ENCODE measurements around the gene PTPRJ. TPM values are rescaled to one million over a fixed set of nuclear protein-coding genes. Genes with fewer than 3 reads are reported as not detected.

Gene PTPRJ
- total RNA-seq, 2 experiments from 2014 or later: 8.2 to 10.7 TPM

DNA sequence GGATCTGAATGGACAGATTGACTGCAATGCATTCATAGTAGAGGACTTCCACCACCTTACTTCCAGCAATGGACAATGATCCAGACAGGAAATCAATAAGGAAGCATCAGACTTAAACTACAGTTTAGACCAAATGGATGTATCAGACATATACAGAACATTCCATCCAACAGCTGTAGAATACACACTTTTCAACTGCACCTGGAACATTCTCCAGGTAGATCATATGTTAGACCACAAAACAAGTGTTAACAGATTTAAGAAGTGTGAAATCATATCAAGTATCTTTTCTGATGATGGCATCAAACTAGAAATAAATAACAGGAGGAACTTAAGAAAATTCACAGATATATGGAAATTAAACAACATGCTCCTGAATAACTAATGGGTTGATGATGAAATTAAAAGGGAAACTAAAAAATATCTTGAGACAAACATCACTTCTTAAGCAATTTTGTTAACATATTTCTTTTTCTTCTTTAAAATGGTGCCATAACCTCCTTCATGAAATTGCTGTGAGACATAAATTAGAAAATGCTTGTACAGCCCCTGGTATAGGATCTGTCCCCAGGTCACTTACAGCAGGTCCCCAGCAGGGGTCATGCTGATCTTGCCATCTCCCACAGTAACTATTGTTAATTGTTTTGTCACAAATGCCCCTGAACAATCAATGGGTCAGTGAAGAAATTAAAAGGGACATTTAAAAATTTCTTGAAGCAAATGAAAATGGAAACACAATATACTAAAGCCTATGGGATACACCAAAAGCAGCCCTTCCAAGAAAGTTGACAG is 136.3 kb downstream of the PTPRJ start:
- H3K27ac Mint-ChIP-seq: no peak overlapping the region
- intact Hi-C loops (cut with micrococcal nuclease): no loop called here
- H3K4me3 Mint-ChIP-seq: no peak overlapping the region
- H3K4me1 Mint-ChIP-seq (ENCODE audit: low read depth): no peaks in the 10 kb centered on the region
- H3K36me3 Mint-ChIP-seq (ENCODE audit: low read depth): peaks cover 19% of the 10 kb centered on the region
- peak; percentile 27 for DNase-seq
- H3K9me3 Mint-ChIP-seq: peaks cover 13% of the 10 kb centered on the region
- no peaks in the 10 kb centered on the region for H3K27me3 Mint-ChIP-seq (ENCODE audit: low read depth)
- CTCF ChIA-PET: interaction anchor here (0.6 to 1.2 kb wide), 2 partner anchors 182 to 186 kb away, joined by 3 to 5 read pairs; no protein-coding TSS in a partner anchor

- DNase-seq: no peak
- intact Hi-C loops (cut with micrococcal nuclease): no loop called here
- no peaks in the 10 kb centered on the region for H3K9me3 Mint-ChIP-seq
- H3K36me3 Mint-ChIP-seq (ENCODE audit: low read depth): peaks cover 10% of the 10 kb centered on the region
- H3K27me3 Mint-ChIP-seq (ENCODE audit: low read depth): no peaks in the 10 kb centered on the region
- CTCF ChIA-PET: interaction anchor here (1.0 kb wide), 1 partner anchor 10 kb away, joined by 3 read pairs; no protein-coding TSS in a partner anchor
- H3K4me3 Mint-ChIP-seq: no peak overlapping the region
- H3K27ac Mint-ChIP-seq: no peak overlapping the region
- H3K4me1 Mint-ChIP-seq (ENCODE audit: low read depth): no peaks in the 10 kb centered on the region
Observed at GRCh38 chr11:48122246-48122645, 141.9 kb downstream of the PTPRJ start.

DNA sequence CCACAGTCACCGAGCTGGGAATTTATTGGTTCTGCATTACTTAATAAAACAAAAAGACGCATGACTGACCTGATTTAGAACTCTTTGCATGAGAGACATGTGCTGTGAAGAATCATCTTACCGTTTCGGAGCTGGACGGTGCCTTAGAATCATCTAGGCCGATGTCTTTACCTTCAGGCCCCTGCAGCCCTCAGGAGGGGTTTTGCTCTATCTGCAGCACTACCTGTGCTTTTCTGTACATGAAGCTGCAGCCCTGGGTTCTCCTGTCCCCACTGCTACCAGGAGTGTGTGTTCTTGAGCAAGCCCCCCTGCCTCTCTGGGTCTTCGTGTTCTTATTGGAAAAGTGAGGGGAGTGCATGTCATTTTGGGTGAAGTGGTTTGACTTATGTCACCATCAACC is 142.3 kb downstream of the PTPRJ start:
- CTCF ChIA-PET: no interaction called here
- Mint-ChIP-seq H3K27me3 (ENCODE audit: low read depth) (no peaks in the 10 kb centered on the region), H3K36me3 (ENCODE audit: low read depth) (peaks cover 10% of the 10 kb centered on the region), H3K4me3 (no peak overlapping the region), H3K9me3 (no peaks in the 10 kb centered on the region), H3K27ac (no peak overlapping the region), H3K4me1 (ENCODE audit: low read depth) (no peaks in the 10 kb centered on the region)
- intact Hi-C loops (cut with micrococcal nuclease): no loop called here
- DNase-seq: no peak

GRCh38 chr11:48123254-48123875 is 143.0 kb downstream of the PTPRJ start:
- DNase-seq: no peak
- Mint-ChIP-seq H3K4me3 (no peak overlapping the region), H3K27me3 (ENCODE audit: low read depth) (no peaks in the 10 kb centered on the region), H3K4me1 (ENCODE audit: low read depth) (no peaks in the 10 kb centered on the region), H3K36me3 (ENCODE audit: low read depth) (peaks cover 8% of the 10 kb centered on the region), H3K27ac (no peak overlapping the region), H3K9me3 (no peaks in the 10 kb centered on the region)
- intact Hi-C loops (cut with micrococcal nuclease): no loop called here
- CTCF ChIA-PET: interaction anchor here (1.2 kb wide), 1 partner anchor 189 kb away, joined by 4 read pairs; no protein-coding TSS in a partner anchor

DNA sequence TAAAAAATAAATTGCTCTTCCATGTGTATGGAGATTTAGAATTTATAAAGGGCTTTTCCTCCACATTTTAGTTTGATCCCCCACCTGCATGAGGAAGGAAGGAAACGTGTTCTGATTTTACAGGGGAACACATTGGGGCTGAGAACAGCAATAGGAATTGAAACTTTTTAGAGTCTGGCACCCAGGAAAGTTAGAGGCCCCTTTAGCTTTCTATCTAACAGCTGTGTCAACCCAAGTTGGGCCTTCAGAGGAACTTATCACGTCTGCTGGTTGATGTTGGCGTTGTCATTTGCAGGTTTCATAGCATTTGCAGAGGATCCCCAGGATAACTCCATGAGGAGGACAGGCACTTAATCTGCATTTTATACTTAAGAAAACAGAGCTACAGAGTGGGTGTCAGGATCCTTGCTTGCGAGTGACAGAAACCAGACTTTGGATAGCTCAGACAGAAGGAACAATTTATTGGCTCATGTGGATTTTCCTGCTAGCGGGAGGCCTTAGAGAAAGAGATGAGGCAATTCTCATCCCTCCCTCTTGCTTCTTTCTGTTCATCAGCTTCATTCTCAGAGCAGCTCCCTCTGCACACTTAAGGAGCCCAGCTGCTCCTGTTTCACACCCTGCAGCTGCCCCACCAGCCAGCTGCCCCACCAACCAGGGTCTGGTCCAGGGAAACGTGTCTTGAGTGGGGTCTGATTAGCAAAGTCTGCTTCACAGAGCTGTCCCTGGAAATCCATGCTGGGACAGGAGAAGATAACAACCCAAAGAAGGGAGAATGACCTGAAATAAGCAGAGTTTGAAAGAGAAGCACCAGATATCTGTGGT is 143.8 kb downstream of the PTPRJ start:
- no peak for DNase-seq
- H3K27me3 Mint-ChIP-seq (ENCODE audit: low read depth): no peaks in the 10 kb centered on the region
- H3K4me1 Mint-ChIP-seq (ENCODE audit: low read depth): no peaks in the 10 kb centered on the region
- H3K36me3 Mint-ChIP-seq (ENCODE audit: low read depth): peaks cover 7% of the 10 kb centered on the region
- H3K9me3 Mint-ChIP-seq: no peaks in the 10 kb centered on the region
- H3K27ac Mint-ChIP-seq: no peak overlapping the region
- H3K4me3 Mint-ChIP-seq: no peak overlapping the region
- CTCF ChIA-PET: interaction anchor here (1.2 kb wide), 1 partner anchor 189 kb away, joined by 4 read pairs; no protein-coding TSS in a partner anchor
- intact Hi-C loops (cut with micrococcal nuclease): no loop called here

GRCh38 chr11:48124880-48125279 is 144.5 kb downstream of the PTPRJ start:
- Mint-ChIP-seq H3K9me3 (no peaks in the 10 kb centered on the region), H3K4me3 (no peak overlapping the region), H3K36me3 (ENCODE audit: low read depth) (peaks cover 7% of the 10 kb centered on the region), H3K4me1 (ENCODE audit: low read depth) (no peaks in the 10 kb centered on the region), H3K27me3 (ENCODE audit: low read depth) (no peaks in the 10 kb centered on the region), H3K27ac (no peak overlapping the region)
- intact Hi-C loops (cut with micrococcal nuclease): no loop called here
- DNase-seq: no peak
- CTCF ChIA-PET: interaction anchor here (1.2 kb wide), 1 partner anchor 190 kb away, joined by 4 read pairs; no protein-coding TSS in a partner anchor

- DNase-seq: no peak
- Mint-ChIP-seq H3K9me3 (no peaks in the 10 kb centered on the region), H3K4me3 (no peak overlapping the region), H3K27me3 (ENCODE audit: low read depth) (no peaks in the 10 kb centered on the region), H3K36me3 (ENCODE audit: low read depth) (peaks cover 7% of the 10 kb centered on the region), H3K27ac (no peak overlapping the region), H3K4me1 (ENCODE audit: low read depth) (no peaks in the 10 kb centered on the region)
- CTCF ChIA-PET: no interaction called here
- intact Hi-C loops (cut with micrococcal nuclease): no loop called here
Observed at GRCh38 chr11:48125866-48126265, 145.5 kb downstream of the PTPRJ start.

- no peaks in the 10 kb centered on the region for H3K4me1 Mint-ChIP-seq (ENCODE audit: low read depth)
- no peak for DNase-seq
- peaks cover 7% of the 10 kb centered on the region for H3K36me3 Mint-ChIP-seq (ENCODE audit: low read depth)
- no peak overlapping the region for H3K27ac Mint-ChIP-seq
- H3K27me3 Mint-ChIP-seq (ENCODE audit: low read depth): no peaks in the 10 kb centered on the region
- no peak overlapping the region for H3K4me3 Mint-ChIP-seq
- intact Hi-C loops (cut with micrococcal nuclease): no loop called here
- no peaks in the 10 kb centered on the region for H3K9me3 Mint-ChIP-seq
- CTCF ChIA-PET: no interaction called here
Observed at GRCh38 chr11:48127521-48128183, 147.3 kb downstream of the PTPRJ start.

DNA sequence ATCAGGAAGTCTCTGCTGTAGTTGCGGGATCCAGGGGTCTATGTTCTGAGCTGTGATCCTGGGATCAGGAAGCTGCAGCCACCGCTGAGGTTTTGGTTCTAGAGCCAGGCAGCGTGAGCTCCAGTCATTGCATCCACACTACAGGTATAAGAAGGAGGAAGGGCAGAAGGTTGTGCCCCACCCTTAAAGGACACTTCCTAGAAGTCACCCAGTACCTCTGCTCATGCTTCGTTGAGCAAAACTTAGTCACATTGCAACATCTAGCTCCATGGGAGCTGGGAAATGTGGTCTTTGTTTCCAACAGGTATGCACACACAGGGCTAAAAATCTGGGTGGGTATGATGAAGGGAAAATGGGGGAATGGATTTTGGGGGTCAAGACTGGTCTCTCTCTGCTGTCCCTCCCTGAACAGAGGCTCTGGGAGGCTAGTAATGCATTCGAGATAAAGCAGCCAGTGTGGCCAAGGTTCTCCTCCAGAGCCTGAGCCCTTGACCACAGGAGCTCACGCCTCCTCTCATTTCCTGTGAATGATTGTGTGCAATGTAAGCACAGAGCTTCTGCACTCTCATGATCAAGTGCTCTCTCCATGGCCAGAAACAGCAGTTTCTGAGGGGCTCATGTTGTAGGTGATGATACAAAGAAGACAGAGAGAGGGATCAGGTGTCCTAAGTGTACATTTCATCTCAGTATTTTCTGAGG is 149.5 kb downstream of the PTPRJ start:
- no peak overlapping the region for H3K27ac Mint-ChIP-seq
- no peaks in the 10 kb centered on the region for H3K27me3 Mint-ChIP-seq (ENCODE audit: low read depth)
- no peaks in the 10 kb centered on the region for H3K9me3 Mint-ChIP-seq
- H3K36me3 Mint-ChIP-seq (ENCODE audit: low read depth): peaks cover 4% of the 10 kb centered on the region
- H3K4me1 Mint-ChIP-seq (ENCODE audit: low read depth): no peaks in the 10 kb centered on the region
- CTCF ChIA-PET: no interaction called here
- DNase-seq: no peak
- no peak overlapping the region for H3K4me3 Mint-ChIP-seq
- intact Hi-C loops (cut with micrococcal nuclease): no loop called here

DNA sequence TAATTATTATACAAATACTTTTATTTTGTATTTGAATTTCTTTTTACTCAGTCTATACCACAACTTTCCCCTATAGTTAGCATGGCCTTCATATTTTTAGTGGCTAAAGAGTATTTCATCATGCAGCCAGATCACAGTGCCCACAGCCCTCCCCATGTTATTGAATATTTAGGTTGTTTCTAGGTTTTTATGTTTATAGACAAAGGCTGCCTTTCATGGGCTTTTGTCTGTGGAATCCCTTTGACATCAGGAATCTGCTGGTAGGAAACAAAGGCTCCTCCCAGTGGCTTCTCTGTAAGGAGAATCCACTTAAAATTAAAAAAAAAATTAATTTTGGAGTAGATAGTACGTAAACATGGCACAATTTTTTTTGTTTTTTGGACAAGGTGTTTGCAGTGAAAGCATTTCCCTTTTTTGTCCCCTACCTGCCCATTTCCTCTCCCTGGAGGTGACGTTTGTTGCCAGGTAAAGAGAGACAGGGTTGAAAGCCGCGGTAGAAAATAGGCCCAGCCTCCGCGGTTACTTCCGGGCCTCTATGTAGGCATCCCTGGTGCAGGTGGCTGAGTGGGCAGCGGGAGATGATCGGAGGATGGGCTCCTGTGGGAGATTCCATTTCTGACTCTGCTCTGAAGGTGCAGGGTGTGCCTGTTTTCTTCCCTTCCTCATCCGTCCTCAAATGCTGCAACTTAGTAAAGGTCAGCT is 154.0 kb downstream of the PTPRJ start:
- CTCF ChIA-PET: interaction anchor here (0.7 kb wide), 1 partner anchor 156 kb away, joined by 5 read pairs; no protein-coding TSS in a partner anchor
- intact Hi-C loops (cut with micrococcal nuclease): no loop called here
- no peak overlapping the region for H3K4me3 Mint-ChIP-seq
- no peak for DNase-seq
- H3K27me3 Mint-ChIP-seq (ENCODE audit: low read depth): no peaks in the 10 kb centered on the region
- peaks cover 6% of the 10 kb centered on the region for H3K36me3 Mint-ChIP-seq (ENCODE audit: low read depth)
- H3K9me3 Mint-ChIP-seq: no peaks in the 10 kb centered on the region
- H3K27ac Mint-ChIP-seq: no peak overlapping the region
- no peaks in the 10 kb centered on the region for H3K4me1 Mint-ChIP-seq (ENCODE audit: low read depth)

- intact Hi-C loops (cut with micrococcal nuclease): no loop called here
- DNase-seq: no peak
- no peaks in the 10 kb centered on the region for H3K27me3 Mint-ChIP-seq (ENCODE audit: low read depth)
- no peaks in the 10 kb centered on the region for H3K9me3 Mint-ChIP-seq
- H3K4me3 Mint-ChIP-seq: no peak overlapping the region
- CTCF ChIA-PET: interaction anchor here (0.9 kb wide), 1 partner anchor 204 kb away, joined by 3 read pairs; no protein-coding TSS in a partner anchor
- no peak overlapping the region for H3K27ac Mint-ChIP-seq
- peaks cover 5% of the 10 kb centered on the region for H3K4me1 Mint-ChIP-seq (ENCODE audit: low read depth)
- peaks cover 6% of the 10 kb centered on the region for H3K36me3 Mint-ChIP-seq (ENCODE audit: low read depth)
Observed at GRCh38 chr11:48138222-48138621, 157.9 kb downstream of the PTPRJ start.

Measured in activated naive CD4-positive, alpha-beta T cell treated with anti-CD3 and anti-CD28 coated beads for 36 hours (primary cell).